HepG2 (cell line): ENCODE measurements around the gene GMCL2.

Experiments used
- GTF3A ChIP-seq: sonication (generic); formaldehyde crosslinking; conservative IDR thresholded peaks from 2 replicates; pipeline ENCODE4 v1.4.0; 2020; ENCODE audit warnings: mild to moderate bottlenecking, missing genetic modification reagents
- IKZF1 ChIP-seq: fragments of 450-650 bp; IDR thresholded peaks from 2 replicates; pipeline ENCODE4 v1.7.1; 2016
- MNT ChIP-seq: fragments of 450-650 bp; IDR thresholded peaks from 2 replicates; pipeline ENCODE4 v1.6.1; 2016
- SIN3A ChIP-seq: IDR thresholded peaks from 2 replicates; pipeline ENCODE4 v1.6.1; 2011; ENCODE audit warnings: low read depth, mild to moderate bottlenecking, control low read depth, low read length, borderline replicate concordance
- SP1 ChIP-seq, 2 experiments: fragments of 450-650 bp in 1 of 2; sonication (generic) in 1 of 2; formaldehyde crosslinking in 1 of 2; IDR thresholded peaks; 2 replicates each; pipeline versions ENCODE4 v1.4.0 to v1.6.1; 2016 to 2020; ENCODE audit warnings: missing genetic modification reagents in 1 of 2
- TAF1 ChIP-seq: sonication (generic); formaldehyde crosslinking; IDR thresholded peaks from 2 replicates; pipeline ENCODE4 v1.4.0; 2020; ENCODE audit warnings: missing genetic modification reagents
- ZC3H4 ChIP-seq: sonication (generic); formaldehyde crosslinking; IDR thresholded peaks from 2 replicates; pipeline ENCODE4 v1.4.0; 2020; ENCODE audit warnings: missing genetic modification reagents, borderline replicate concordance
- ZNF18 ChIP-seq: sonication (generic); formaldehyde crosslinking; IDR thresholded peaks from 2 replicates; pipeline ENCODE4 v1.8.0; 2022; ENCODE audit warnings: mild to moderate bottlenecking, missing genetic modification reagents; ENCODE audit not compliant: insufficient replicate concordance
- ZNF562 ChIP-seq: sonication (generic); formaldehyde crosslinking; IDR thresholded peaks from 2 replicates; pipeline ENCODE4 v1.8.0; 2022; ENCODE audit warnings: missing genetic modification reagents, borderline replicate concordance

- TF ChIP-seq ZC3H4 (CRISPR knock-in tag) (no peak), TAF1 (CRISPR knock-in tag) (no peak), ZNF18 (CRISPR knock-in tag) (no peak), IKZF1 (no peak), SIN3A (no peak), GTF3A (no peak), ZNF562 (CRISPR knock-in tag) (no peak), MNT (no peak), SP1 (IDR thresholded peaks at IDR 0.05) (no peak), SP1 (CRISPR knock-in tag; IDR thresholded peaks at IDR 0.05) (no peak)
Observed at GRCh38 chr5:178136990-178137389, 50.2 kb downstream of the GMCL2 start.
